ENCODE results near the gene GRM1. TPM values are rescaled to one million over a fixed set of nuclear protein-coding genes. Genes with fewer than 3 reads are reported as not detected.
"Not testable (repeated sequence)": the region's sequence is repeated elsewhere in the genome, so short reads cannot be mapped to it uniquely, and the experiment has no call there.

Gene GRM1
- total RNA-seq, 4 donors from 2014 or later, result 0.16 TPM; not detected in 3

- DNase-seq (ENCODE audit: low spot score) (no peak), ATAC-seq (ENCODE audit: low FRiP score) (peak; percentile 36)
- TF ChIP-seq, protein P1, sequence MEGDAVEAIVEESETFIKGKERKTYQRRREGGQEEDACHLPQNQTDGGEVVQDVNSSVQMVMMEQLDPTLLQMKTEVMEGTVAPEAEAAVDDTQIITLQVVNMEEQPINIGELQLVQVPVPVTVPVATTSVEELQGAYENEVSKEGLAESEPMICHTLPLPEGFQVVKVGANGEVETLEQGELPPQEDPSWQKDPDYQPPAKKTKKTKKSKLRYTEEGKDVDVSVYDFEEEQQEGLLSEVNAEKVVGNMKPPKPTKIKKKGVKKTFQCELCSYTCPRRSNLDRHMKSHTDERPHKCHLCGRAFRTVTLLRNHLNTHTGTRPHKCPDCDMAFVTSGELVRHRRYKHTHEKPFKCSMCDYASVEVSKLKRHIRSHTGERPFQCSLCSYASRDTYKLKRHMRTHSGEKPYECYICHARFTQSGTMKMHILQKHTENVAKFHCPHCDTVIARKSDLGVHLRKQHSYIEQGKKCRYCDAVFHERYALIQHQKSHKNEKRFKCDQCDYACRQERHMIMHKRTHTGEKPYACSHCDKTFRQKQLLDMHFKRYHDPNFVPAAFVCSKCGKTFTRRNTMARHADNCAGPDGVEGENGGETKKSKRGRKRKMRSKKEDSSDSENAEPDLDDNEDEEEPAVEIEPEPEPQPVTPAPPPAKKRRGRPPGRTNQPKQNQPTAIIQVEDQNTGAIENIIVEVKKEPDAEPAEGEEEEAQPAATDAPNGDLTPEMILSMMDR (IDR thresholded peaks at IDR 0.05), result no peak
These were observed 196.1 kb downstream of the GRM1 start for GRCh38 chr6:146224988-146225387.

- TF ChIP-seq, protein P1 (IDR thresholded peaks at IDR 0.05), result no peak
- DNase-seq (ENCODE audit: low spot score) (no peak), ATAC-seq (ENCODE audit: low FRiP score) (no peak)
These were observed 211.5 kb downstream of the GRM1 start for GRCh38 chr6:146240322-146240721.

DNA sequence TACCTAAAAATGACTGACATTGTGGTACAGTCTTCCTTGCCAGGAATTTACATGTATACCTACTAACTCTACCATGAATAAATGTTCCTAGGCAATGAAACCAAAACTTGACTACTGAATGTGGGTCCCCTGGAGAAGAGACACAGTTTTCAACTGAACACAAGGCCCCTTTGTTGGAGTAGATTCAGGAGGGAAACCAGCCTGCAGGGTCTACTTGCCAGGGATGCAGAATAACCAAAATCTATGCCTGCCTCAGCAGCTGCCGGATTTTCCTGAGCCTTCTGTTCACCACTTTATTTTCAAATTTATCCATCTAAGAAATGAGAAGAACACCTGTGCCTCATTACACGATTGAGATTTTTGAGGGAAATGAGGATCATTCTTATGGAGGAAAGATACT is 211.9 kb downstream of the GRM1 start:
- TF ChIP-seq, protein P1 (IDR thresholded peaks at IDR 0.05), result no peak
- no peak for ATAC-seq (ENCODE audit: low FRiP score)
- DNase-seq (ENCODE audit: low spot score), result no peak

DNA sequence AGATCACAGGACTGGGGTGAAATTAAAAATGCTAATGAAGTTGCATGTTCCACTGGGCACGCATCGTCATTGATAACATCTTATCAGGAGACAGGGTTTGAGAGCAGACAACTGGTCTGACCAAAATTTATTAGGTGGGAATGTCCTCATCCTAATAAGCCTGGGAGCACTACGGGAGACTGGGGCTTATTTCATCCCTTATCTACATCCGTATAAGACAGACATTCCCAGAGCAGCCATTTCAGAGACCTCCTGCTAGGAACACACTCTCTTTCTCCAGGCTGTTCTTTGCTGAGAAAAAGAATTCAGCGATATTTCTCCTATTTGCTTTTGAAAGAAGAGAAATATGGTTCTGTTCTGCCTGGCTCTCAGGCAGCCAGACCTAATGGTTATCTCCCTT is 214.8 kb downstream of the GRM1 start:
- ATAC-seq (ENCODE audit: low FRiP score), result not testable (repeated sequence)

GRCh38 chr6:146244630-146245143 is 215.8 kb downstream of the GRM1 start:
- TF ChIP-seq, protein P1 (IDR thresholded peaks at IDR 0.05), result no peak
- DNase-seq (ENCODE audit: low spot score) (no peak), ATAC-seq (ENCODE audit: low FRiP score) (no peak)

More for the DNA sequence above, 214.8 kb downstream of the GRM1 start:
- not testable (repeated sequence) for DNase-seq (ENCODE audit: low spot score)

GRCh38 chr6:146246028-146246427 is 217.2 kb downstream of the GRM1 start:
- no peak for DNase-seq (ENCODE audit: low spot score)
- TF ChIP-seq, protein P1 (IDR thresholded peaks at IDR 0.05), result no peak
- no peak for ATAC-seq (ENCODE audit: low FRiP score)

- ATAC-seq (ENCODE audit: low FRiP score), result no peak
- TF ChIP-seq, protein P1 (IDR thresholded peaks at IDR 0.05), result no peak
- DNase-seq (ENCODE audit: low spot score), result no peak
These were observed 224.8 kb downstream of the GRM1 start for GRCh38 chr6:146253691-146254090.
